GM18873 (cell line): Measurements from ENCODE around the gene TMEM144.
"Not testable (repeated sequence)": the region's sequence is repeated elsewhere in the genome, so short reads cannot be mapped to it uniquely, and the experiment has no call there.

Experiments
- ATAC-seq: cut with Tn5 transposase; IDR thresholded peaks from one replicate; pipeline ENCODE4 v1.9.1; 2021; ENCODE audit warnings: mild to moderate bottlenecking, moderate library complexity, moderate number of reproducible peaks; ENCODE audit not compliant: unreplicated experiment, low FRiP score

The TMEM144 gene

DNA sequence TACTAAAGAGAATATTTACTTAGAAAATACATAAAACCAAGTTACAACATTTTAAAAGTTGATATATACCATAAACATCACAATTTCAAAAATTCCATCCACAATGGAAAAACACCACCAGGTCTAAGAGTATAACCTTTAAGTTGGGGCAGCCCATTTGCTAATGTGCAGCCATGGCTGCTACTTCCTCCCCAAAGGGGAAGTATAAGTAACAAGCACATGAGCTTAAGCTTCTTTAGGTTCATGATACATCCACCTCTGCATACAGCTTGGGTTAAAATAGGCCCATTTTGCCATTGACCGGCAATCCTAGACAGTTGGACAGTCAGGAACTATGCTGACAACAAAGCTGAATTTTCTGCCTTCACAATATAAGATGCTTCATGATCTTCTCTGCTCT is 20.9 kb upstream of the TMEM144 start:
- ATAC-seq, result no peak

DNA sequence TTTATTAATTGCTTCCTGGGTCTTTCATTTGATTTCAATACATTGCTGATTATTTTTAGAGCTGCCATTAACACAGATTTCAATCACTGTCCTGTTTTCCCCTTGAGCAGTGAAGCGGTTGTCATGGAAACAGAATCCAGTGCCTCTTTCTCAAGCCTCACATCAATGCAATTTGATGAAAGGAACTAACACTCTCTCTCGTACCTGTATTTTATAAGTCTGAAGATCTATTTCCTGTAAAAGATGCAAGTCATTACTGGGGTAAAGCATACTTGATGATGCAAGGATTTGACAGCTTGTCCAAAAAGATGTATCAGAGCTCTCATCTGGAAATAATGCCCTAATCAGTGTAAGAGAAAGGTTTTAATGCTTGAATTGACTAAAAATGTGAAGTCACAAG is 19.6 kb upstream of the TMEM144 start:
- ATAC-seq, result no peak

GRCh38 chr4:158192439-158193158 is 17.7 kb upstream of the TMEM144 start:
- ATAC-seq, result no peak

- peak; percentile 45 for ATAC-seq
Observed at GRCh38 chr4:158193171-158193749, 17.0 kb upstream of the TMEM144 start.

GRCh38 chr4:158195297-158195696 is 15.0 kb upstream of the TMEM144 start:
- no peak for ATAC-seq

DNA sequence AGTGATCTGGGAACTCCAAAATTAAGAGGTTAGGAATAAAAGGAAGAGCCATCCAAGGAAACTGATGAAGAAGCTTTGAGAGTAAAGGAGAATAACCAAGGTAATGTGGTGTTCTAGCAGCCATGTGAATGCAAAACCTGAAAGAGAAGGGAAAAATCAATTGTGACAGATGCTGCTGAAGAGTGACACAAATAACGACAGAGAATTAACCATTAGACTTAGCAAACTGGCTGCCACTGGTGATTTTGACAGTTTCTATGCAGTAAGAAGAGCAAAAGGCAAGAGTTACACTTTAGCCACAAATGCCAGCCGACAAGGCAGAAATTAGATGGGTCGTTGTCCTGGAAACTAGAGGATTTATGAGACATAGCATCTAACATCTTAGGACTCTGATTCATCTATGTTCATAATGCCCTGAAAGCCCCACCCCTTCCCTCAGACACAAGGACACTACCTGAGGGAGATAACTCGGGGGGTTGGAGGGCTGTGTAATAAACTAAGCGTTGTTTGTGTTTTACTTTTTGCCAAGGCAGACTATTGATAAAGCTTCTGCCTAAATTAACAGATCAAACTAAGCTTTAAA is 13.0 kb upstream of the TMEM144 start:
- ATAC-seq, result no peak

- ATAC-seq, result no peak
Observed at GRCh38 chr4:158200214-158200613, 10.1 kb upstream of the TMEM144 start.

GRCh38 chr4:158201322-158201721 is 9.0 kb upstream of the TMEM144 start:
- ATAC-seq, result no peak

DNA sequence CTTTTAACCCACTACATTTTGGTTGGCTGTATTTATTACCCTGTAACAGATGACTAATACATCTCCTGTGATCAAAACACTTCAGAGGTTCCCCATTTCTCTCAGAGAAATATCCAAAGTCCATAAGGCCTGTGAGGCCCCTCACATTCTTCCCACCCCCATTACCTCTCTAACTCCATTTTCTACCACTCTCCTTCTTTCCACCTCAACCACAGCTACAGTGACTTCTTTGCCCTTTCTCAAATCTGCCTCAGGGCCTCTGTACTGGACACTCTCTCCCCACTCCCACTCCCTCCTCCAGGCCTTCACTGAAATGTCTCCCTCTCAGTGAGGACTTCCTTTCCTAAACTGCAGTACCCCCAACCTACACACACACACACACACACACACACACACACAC is 8.4 kb upstream of the TMEM144 start:
- ATAC-seq, result no peak

- ATAC-seq, result no peak
Observed at GRCh38 chr4:158202481-158202880, 7.8 kb upstream of the TMEM144 start.

DNA sequence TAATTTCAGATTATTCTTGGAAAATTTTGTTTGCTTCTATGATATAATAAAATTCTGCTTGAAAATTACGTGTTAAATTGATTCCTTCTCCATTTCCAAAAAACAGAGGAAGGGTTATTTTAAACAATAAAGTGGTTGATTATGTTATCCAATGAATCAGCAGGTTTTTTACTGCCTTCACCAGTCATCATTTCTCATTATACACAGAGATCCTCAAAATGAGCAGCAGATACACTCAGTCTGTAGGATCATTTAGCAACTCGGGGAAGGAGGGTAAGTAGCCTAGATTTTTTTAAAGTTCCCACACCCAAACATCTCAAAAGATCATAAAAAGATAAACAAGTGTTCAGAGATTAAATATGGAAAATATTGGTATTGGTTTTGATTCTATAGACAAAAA is 6.8 kb upstream of the TMEM144 start:
- no peak for ATAC-seq

DNA sequence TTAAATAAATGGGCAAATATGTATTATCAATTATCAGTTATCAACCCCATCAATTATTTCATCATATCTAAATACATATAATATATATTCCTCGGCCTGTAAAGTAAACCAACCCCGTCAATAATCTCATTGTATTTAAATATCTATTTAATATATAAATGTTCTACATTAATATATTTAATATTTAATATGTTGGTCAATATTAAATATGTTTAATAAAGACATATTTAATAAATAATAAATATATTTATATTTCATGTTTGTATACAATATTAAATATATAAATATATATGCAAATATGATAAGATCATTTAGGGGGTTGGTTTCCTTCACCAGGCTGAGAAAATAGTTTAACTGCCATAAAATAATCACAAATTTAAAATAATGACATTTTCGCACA is 6.4 kb upstream of the TMEM144 start:
- no peak for ATAC-seq

DNA sequence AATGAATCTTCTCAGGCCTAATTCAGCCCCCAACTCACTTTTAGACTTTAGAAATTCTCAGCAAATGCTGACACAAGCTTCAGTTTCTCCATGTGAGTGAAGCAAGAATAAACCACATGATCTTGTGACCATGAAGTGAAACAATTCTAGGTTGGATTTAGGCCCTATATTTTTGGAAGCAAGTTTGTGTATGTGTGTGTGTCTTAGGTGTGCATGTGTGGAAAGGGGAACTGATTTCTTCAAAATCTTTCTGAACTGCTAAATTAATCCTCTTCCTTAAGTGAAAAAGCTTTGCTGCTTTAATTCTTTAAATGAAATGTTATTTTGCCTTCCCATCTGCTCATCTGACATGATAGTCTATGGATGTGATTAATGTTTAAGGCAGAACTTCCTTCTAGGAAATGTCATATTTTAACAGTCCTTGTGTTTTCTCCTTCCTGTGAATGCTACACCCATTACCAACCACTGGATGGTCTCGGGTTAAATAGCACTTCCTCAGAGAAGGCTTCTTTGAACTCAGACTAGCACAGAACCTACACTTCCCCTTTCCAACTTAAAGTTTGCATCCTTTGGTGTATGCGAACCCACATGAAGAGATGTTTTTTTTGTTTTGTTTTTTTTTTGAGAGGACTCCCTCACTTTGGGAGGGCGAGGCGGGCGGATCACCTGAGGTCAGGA is 1.2 kb upstream of the TMEM144 start:
- peak; percentile 49 for ATAC-seq

DNA sequence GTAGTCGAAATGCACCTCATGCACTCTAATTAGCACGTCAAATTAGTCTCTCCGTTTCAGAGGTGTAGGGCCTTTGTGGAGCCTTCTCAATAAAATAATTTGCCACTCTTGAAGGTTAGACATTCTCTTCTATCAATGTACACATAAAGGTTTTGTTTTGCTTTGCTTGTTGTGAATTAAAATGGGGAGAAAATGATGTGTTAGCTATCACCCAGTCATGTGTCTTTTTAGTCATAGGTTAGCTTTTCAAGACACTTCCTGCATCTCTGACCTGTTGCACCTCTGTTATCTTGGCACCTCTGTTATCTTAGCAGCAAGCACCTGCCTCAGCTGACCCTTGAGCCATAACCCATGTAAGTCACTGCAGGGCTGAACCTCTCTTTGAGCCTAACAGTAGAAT is 936 bp downstream of the TMEM144 start:
- no peak for ATAC-seq

- no peak for ATAC-seq
Observed at GRCh38 chr4:158213466-158213865, 3.2 kb downstream of the TMEM144 start.

DNA sequence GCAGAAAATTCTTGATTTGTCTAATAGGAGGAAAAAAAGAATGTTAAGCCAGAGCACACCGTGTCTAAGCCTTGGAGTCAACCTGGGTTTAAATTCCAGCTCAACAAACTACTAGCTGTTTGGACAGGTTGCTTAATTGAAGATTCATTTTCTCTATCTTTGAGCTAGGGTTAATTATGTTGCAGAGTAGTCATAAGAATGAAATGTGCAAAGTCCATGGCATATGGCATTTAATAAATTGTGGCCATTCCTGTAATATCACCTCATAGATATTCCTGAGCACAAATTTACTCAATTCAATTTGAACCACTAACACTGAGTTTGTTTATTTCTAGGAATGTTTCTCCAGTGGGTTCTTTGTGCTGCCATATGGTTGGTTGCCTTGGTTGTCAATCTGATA is 4.6 kb downstream of the TMEM144 start:
- ATAC-seq, result no peak

- ATAC-seq, result no peak
Observed at GRCh38 chr4:158217763-158218162, 7.5 kb downstream of the TMEM144 start.

GRCh38 chr4:158219623-158220022 is 9.3 kb downstream of the TMEM144 start:
- no peak for ATAC-seq

GRCh38 chr4:158224318-158224717 is 14.0 kb downstream of the TMEM144 start:
- not testable (repeated sequence) for ATAC-seq

DNA sequence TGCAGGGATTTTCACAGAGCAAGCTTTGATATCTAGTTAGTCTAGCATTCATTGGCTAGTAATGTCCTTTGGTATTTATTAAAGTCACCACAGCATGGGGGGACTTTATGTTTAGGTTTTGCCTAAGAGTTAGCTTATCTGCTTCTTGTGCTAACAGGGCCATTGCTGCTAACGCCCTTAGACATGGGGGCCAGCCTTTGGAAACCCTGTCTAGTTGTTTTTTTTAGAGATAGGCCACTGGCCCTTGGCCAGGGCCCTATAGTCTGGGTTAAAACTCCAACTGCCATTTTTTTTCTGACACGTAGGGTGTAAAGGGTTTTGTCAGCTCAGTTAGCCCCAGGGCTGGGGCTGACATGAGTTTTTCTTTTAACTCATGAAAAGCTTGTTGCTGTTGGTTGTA is 14.7 kb downstream of the TMEM144 start:
- ATAC-seq, result not testable (repeated sequence)

- not testable (repeated sequence) for ATAC-seq
Observed at GRCh38 chr4:158227880-158228279, 17.6 kb downstream of the TMEM144 start.
